Body of pancreas (tissue), 4 donors: ENCODE measurements around the gene ZNF831. TPM values are rescaled to one million over a fixed set of nuclear protein-coding genes. Genes with fewer than 3 reads are reported as not detected.

ENCODE experiments used
- ATAC-seq: fragments of 150-250 bp; one replicate; pipeline ENCODE4 v1.9.1; 2016
- DNase-seq, 4 donors: peaks; one replicate each; pipeline ENCODE4 v3.0.0-alpha.2; 2019
- H3K27ac ChIP-seq, 4 donors: fragments of 200-600 bp; sonication (generic); 1 replicate in 3 of 4; 2 replicates in 1 of 4; pipeline versions ENCODE4 v1.5.1 to v1.6.1; 2016 to 2019; ENCODE audit warnings: mild to moderate bottlenecking in 1 of 4, mixed read lengths in 1 of 4, moderate library complexity in 1 of 4
- H3K27me3 ChIP-seq, 2 donors: fragments of 200-600 bp; sonication (generic); one replicate each; pipeline ENCODE4 v1.6.0; 2016; ENCODE audit warnings: mild to moderate bottlenecking in 1 of 2
- H3K36me3 ChIP-seq, 2 donors: fragments of 200-600 bp; sonication (generic); replicated peaks in 1 of 2; 2 replicates each; pipeline ENCODE4 v1.5.1; 2016; ENCODE audit warnings: low read depth in 2 of 2; ENCODE audit not compliant: insufficient read depth in 1 of 2
- H3K4me1 ChIP-seq: fragments of 200-600 bp; sonication (generic); one replicate; pipeline ENCODE4 v1.6.0; 2016
- H3K4me3 ChIP-seq, 2 donors: fragments of 200-600 bp; sonication (generic); 1 replicate in 1 of 2; 2 replicates in 1 of 2; pipeline ENCODE4 v1.5.1; 2016 to 2019
- H3K9me3 ChIP-seq, 3 donors: fragments of 200-600 bp; sonication (generic); 1 replicate in 2 of 3; 2 replicates in 1 of 3; pipeline ENCODE4 v1.5.1; 2016
- CTCF ChIP-seq, 7 experiments: fragments of 450-650 bp in 4 of 7; fragments of 200-600 bp in 3 of 7; sonication (generic) in 3 of 7; IDR thresholded peaks; one replicate each; pipeline ENCODE4 v1.5.1; 2016 to 2019; ENCODE audit warnings: antibody characterized with exemption in 7 of 7
- POLR2A ChIP-seq, 3 donors: fragments of 450-650 bp; IDR thresholded peaks; one replicate each; pipeline ENCODE4 v1.6.1; 2016; ENCODE audit warnings: antibody characterized with exemption in 3 of 3, mild to moderate bottlenecking in 2 of 3
- WGBS, 2 donors: methylation state at CpG; one replicate each; pipeline ENCODE4 v1.1.5; 2017; 5-methylcytosine and 5-hydroxymethylcytosine counted together
- intact Hi-C: fragments of 100-400 bp; cut with DNase I; formaldehyde crosslinking; loops from one replicate; pipeline ENCODE4 v1.15.1; 2023
- total RNA-seq, 2 donors: library from RNA; depleted of rRNA; stranded (reverse); fragments of >200 nt; gene quantifications; one replicate each; pipeline ENCODE4 v1.1.0, GENCODE V29; 2016

ZNF831 gene
- total RNA-seq, 2 donors from 2014 or later: 0.66 to 1.6 TPM

- H3K4me1 ChIP-seq: no peaks in the 10 kb centered on the region
- H3K27ac ChIP-seq: no peak overlapping the region
- no peaks in the 10 kb centered on the region for H3K9me3 ChIP-seq
- H3K27me3 ChIP-seq: no peaks in the 10 kb centered on the region
- TF ChIP-seq CTCF (IDR thresholded peaks at IDR 0.05) (no peak), POLR2A (IDR thresholded peaks at IDR 0.05) (no peak)
- DNase-seq (no peak), ATAC-seq (no peak)
- intact Hi-C loops: no loop called here
- H3K36me3 ChIP-seq: no peaks in the 10 kb centered on the region
- WGBS, 2 donors: 61 to 70% methylated on average over 23 of the region's 23 CpGs
- H3K4me3 ChIP-seq: no peak overlapping the region
These were observed 17.5 kb upstream of the ZNF831 start for GRCh38 chr20:59145924-59146779.

- Histone ChIP-seq H3K36me3 (no peaks in the 10 kb centered on the region), H3K4me3 (no peak overlapping the region), H3K4me1 (no peaks in the 10 kb centered on the region), H3K9me3 (no peaks in the 10 kb centered on the region), H3K27me3 (no peaks in the 10 kb centered on the region), H3K27ac (no peak overlapping the region)
- TF ChIP-seq POLR2A (IDR thresholded peaks at IDR 0.05) (no peak), CTCF (IDR thresholded peaks at IDR 0.05) (no peak)
- 55 to 59% methylated on average over 8 of the region's 8 CpGs for WGBS, 2 donors
- DNase-seq (no peak), ATAC-seq (no peak)
- intact Hi-C loops: no loop called here
These were observed 16.6 kb upstream of the ZNF831 start for GRCh38 chr20:59146780-59147565.

- no peaks in the 10 kb centered on the region for H3K27me3 ChIP-seq
- no peaks in the 10 kb centered on the region for H3K36me3 ChIP-seq
- DNase-seq: no peak
- no peak overlapping the region for H3K27ac ChIP-seq
- no peaks in the 10 kb centered on the region for H3K4me1 ChIP-seq
- no peak for ATAC-seq
- H3K9me3 ChIP-seq: no peaks in the 10 kb centered on the region
- TF ChIP-seq CTCF (IDR thresholded peaks at IDR 0.05): no peak
- 63 to 79% methylated on average over 3 of the region's 3 CpGs for WGBS, 2 donors
- intact Hi-C loops: no loop called here
- no peak overlapping the region for H3K4me3 ChIP-seq
These were observed 16.0 kb upstream of the ZNF831 start for GRCh38 chr20:59147586-59147985.

GRCh38 chr20:59148701-59149493 lies 14.7 kb upstream of the ZNF831 start:
- Histone ChIP-seq H3K9me3 (no peaks in the 10 kb centered on the region), H3K27me3 (no peaks in the 10 kb centered on the region), H3K27ac (no peak overlapping the region), H3K4me1 (no peaks in the 10 kb centered on the region), H3K36me3 (no peaks in the 10 kb centered on the region), H3K4me3 (no peak overlapping the region)
- no peak for TF ChIP-seq CTCF (IDR thresholded peaks at IDR 0.05)
- TF ChIP-seq POLR2A (IDR thresholded peaks at IDR 0.05): no peak
- intact Hi-C loops: no loop called here
- ATAC-seq (no peak), DNase-seq (no peak)
- 68 to 79% methylated on average over 3 to 9 of the region's 9 CpGs for WGBS, 2 donors
